Stimulated activated CD4-positive, alpha-beta T cell treated with anti-CD3 and anti-CD28 coated beads, Interleukin-4, amount 100 ng/mL, for 24 hours (primary cell): ENCODE measurements around the gene LRRC74A.

Source experiments
- DNase-seq: peaks from one replicate; pipeline ENCODE4 v3.0.0-alpha.2; 2020

Gene LRRC74A

DNA sequence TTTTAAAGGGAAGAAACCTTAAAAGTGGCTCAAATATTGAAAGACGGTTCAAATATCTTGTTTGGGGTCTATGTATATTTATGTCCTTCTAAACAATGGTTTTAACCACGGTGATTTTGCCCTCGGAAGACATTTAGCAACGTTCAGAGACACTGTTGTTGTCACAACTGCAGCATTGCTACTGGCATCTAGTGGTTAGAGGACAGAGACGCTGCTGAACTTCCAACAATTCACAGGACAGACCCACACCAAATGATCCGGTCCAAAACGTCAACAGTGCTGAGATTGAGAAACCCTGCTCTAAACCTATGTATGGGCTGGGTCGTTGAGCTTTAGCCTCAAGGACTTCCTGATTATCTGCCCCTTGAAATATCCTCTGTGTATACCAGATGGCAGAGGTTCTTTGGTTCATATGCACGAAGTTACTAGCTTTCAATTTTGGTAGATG lies 15.2 kb upstream of the LRRC74A start:
- DNase-seq, result peak; percentile 26

- DNase-seq, result no peak
Observed at GRCh38 chr14:76811561-76811960, 14.6 kb upstream of the LRRC74A start.

- no peak for DNase-seq
Observed at GRCh38 chr14:76812093-76812421, 14.2 kb upstream of the LRRC74A start.

GRCh38 chr14:76812422-76813383 lies 13.5 kb upstream of the LRRC74A start, which contains the start of gene ANGEL1:
Gene ANGEL1 (minus strand): TSS chr14:76812882. CDS start chr14:76812827, 55 bp downstream.
- DNase-seq, result peak; percentile 97

GRCh38 chr14:76814726-76815645 lies 11.2 kb upstream of the LRRC74A start:
- DNase-seq, result no peak

GRCh38 chr14:76820700-76821099 lies 5.5 kb upstream of the LRRC74A start:
- no peak for DNase-seq

GRCh38 chr14:76827696-76828296 lies 1.6 kb downstream of the LRRC74A start:
- no peak for DNase-seq

DNA sequence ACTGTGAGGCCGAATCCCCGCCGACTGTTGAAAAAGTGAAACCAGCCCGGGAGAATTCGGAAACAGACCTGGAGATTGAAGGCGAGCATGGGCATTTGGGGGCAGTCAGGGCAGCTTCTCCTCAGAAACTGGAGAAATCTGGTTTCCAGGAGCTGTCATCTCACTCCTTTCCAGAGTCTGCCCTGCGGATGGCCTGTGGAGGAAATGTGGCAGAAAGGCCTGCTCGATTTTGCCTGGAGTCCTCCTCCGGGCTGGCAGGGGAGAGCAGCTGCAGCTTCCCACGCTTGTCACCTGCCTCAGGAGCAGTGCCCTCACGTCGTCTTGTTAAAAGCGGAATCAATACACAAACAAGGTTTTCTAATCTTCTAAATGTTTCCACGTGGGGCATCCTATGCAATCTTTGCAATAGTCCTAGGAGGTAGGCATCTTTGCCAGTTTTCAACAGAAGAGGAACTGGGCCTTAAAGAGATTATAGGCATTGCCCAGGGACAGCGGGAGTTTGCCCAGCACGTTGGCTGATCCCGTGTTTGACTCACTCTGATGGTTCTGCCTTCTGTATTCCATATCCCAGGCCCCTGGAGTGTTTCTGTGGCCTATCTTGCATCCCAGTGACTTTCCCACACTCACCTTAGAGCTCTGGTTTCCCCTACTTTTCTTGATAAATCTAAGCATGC lies 2.3 kb downstream of the LRRC74A start:
- no peak for DNase-seq

- DNase-seq, result no peak
Observed at GRCh38 chr14:76829013-76829365, 2.8 kb downstream of the LRRC74A start.

DNA sequence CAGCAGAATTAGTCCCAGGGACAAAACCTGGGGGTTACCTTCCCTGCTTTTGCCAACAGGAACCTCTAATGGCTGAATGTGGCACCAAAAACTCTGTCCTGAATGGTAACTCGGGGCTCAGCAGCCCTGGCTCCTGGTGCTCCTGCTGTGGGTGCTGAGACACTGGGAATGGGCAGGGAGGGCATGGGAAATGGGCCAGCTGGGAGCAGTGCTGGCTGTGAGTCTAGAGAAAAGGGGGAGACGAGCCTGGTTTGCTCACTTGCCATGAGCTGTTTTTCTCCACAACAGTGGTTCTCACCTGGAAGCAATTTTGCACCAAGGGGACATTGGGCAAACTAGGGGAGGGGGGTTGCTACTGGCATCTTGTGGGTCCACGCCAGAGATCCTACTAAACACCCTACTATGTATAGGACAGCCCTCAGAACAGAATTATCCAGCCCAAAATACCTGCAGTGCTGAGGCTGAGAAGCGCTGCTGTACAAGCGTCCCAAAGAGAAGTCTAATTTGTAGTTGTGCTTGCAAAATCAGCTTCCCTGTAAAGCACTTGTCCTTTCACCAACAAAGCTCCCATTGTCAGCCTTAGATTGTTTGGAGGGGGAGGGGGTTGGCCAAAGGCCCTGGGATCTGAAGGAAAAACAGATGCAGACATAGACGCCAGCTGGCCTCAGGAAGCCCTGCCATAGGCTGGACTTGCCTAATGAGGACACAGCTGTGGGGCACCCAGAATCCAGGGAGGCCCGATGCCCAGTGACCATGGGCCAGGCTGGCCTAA lies 3.6 kb downstream of the LRRC74A start:
- DNase-seq, result no peak

DNA sequence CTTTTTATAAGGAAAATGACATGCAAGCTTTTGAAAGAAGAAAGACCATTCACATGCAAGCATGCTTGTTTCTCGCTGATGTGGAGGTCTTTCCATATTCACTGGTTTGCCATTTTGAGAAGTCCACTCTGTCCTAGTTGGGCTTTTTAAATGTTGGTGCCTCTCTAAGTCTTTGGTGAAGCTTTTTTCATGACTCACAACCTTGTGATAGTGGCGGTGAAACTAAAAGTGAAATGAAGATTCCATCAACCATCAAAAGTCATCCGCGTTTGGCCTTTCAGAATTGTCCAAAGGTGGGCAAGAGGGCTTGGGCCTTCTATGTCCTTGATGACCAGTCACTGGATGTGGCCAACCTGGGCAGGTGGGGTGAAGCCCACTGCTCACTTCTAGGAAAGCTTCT lies 4.3 kb downstream of the LRRC74A start:
- no peak for DNase-seq

DNA sequence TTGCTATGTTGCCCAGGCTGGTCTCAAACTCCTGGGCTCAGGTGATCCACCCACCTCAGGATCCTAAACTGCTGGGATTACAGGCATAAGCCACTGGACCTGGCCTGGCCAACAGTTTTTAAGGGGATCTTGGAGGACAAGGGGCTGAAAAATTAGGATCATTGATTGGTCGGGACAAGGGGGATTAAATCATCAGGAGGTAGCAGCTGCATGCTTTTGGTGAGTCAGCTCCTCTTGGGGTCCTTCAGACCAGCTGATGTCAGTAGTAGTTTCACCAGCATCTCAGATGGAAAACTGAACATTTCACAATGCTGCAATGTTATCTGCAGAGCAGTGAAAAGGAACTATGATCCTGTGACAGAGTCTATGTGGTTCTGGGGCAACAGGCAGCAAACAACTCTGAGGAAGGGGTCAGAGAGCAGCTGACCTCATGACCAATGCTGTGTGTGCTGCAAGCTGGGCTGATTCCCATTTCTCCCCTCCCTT lies 6.3 kb downstream of the LRRC74A start:
- no peak for DNase-seq

DNA sequence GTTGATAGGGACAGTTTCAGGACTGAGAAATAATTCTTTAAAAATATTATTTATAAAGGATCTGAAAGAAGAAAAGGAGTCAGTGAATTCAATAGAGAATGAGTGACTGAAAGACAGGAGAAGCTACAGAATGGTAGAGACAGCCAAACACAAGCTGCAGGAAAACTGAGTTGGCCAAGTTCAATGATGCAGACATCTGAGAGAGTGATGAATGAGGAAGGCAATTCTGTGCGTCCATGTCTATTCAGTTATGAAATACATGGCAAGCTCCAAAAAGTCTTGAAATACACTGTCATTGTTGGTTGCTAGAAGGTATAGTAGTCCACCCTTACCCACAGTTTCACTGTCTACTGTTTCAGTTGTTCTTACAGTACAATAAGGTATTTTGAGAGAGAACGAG lies 6.8 kb downstream of the LRRC74A start:
- DNase-seq, result no peak

GRCh38 chr14:76834241-76834661 lies 8.0 kb downstream of the LRRC74A start:
- DNase-seq, result no peak

- no peak for DNase-seq
Observed at GRCh38 chr14:76836029-76836630, 9.9 kb downstream of the LRRC74A start.

GRCh38 chr14:76837524-76837923 lies 11.3 kb downstream of the LRRC74A start:
- no peak for DNase-seq

DNA sequence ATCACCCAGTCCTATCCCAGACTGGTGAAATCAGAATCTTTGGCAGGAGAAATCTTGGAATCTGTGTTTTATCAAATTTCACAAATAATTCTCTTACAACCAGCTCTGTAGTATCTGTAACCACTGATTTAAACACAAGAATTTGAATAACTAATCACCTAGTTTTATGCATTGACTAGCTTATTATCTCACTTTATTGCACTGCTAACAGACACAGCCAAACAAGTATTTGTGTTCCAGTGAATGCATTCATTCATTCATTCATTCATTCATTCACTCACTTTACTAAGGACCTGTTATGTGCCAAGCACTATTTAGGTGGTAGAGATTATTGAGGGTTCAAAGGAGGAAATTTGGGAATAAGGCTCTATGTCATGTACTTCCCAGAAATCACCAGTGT lies 16.2 kb downstream of the LRRC74A start:
- no peak for DNase-seq

GRCh38 chr14:76844223-76844622 lies 18.0 kb downstream of the LRRC74A start:
- peak; percentile 68 for DNase-seq

DNA sequence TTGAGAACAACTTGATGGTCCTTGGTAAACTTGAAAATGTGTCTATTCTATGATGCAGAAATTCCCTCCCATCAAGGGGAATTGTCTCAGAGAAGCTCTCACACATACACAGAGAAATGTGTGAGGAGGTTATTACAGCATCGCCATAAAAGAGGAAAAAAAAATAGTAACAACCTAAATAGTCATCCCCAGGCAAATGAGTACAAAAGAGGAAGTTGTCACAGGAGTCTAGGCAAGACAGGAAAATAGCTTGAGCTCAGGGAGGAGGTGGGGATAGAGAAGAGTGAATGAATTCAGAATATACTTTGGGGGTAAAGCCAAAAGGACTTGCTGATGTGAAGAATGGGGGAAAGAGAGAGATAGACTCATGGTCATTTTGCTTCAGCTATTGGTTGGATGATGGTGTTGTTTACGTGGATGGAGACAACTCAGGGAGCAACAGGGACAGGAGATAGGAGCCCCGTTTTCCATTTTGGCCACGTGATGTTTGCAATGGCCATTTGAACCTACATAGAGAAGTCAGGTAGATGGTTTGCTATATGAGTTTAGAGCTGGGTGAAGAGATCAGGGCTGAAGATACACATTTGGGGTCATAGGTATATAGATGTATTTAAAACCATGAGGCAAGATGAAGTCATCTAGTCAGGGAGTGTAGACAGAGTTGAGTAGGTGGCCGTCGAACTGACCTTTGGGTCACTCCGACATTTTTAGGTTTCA lies 20.3 kb downstream of the LRRC74A start:
- DNase-seq, result no peak

- DNase-seq, result no peak
Observed at GRCh38 chr14:76848879-76849278, 22.7 kb downstream of the LRRC74A start.

DNA sequence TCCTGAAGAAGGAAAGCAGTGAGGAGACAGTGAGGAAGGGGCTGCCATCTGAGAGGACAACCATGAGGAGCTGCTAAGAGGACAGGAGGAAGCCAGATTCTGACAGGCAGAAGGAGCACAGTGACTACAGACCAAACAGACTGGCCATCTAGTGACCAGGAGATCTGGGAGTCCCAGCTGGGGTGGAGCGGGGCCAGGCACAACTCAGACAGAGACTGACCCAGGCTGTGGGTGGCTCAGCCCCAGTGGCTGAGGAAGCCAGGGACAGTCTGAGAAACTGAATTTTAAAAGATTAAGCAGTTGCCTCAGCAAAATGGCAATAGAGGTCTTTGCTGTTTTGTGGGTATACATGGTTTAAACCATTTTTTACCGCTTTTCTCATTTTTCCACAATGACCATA lies 28.9 kb downstream of the LRRC74A start:
- no peak for DNase-seq
